B cell (primary cell): ENCODE data around the gene GDPD4. TPM values are rescaled to one million over a fixed set of nuclear protein-coding genes. Genes with fewer than 3 reads are reported as not detected.

Experiments used
- ATAC-seq: fragments of 200-7000 bp; cut with Tn5 transposase; one replicate; pipeline ENCODE4 v1.10.0; 2021; ENCODE audit warnings: low read depth, mild to moderate bottlenecking, moderate number of reproducible peaks, moderate library complexity
- CTCF ChIA-PET: fragments of 350-600 bp; sonication (Branson Sonifier 250); formaldehyde crosslinking; loops from one replicate; lab custom pipeline; 2021; ENCODE audit warnings: antibody characterized with exemption, inconsistent platforms; lab: Charles Lee
- POLR2A ChIA-PET: fragments of 350-600 bp; sonication (Branson Sonifier 250); formaldehyde crosslinking; loops from one replicate; lab custom pipeline; 2021; ENCODE audit warnings: antibody characterized with exemption; lab: Charles Lee
- DNase-seq: peaks from one replicate; pipeline ENCODE4 v3.0.0; 2013
- H2AFZ ChIP-seq: 2 replicates; pipeline ENCODE4 v1.6.1; 2012; ENCODE audit warnings: mild to moderate bottlenecking, low read depth, low read length; ENCODE audit not compliant: insufficient read depth, poor library complexity, severe bottlenecking
- H3K27ac ChIP-seq, 2 donors: 1 replicate in 1 of 2; 2 replicates in 1 of 2; pipeline ENCODE4 v1.5.1; 2012 to 2013; ENCODE audit warnings: low read length in 2 of 2, mild to moderate bottlenecking in 2 of 2, moderate library complexity in 1 of 2
- H3K27me3 ChIP-seq, 4 experiments: fragments of 200-600 bp in 1 of 4; sonication (generic) in 1 of 4; replicated peaks in 1 of 4; 1 replicate in 2 of 4; 2 replicates in 2 of 4; pipeline versions ENCODE4 v1.6.1 to v1.7.0; 2013 to 2016; ENCODE audit warnings: low read length in 3 of 4, mild to moderate bottlenecking in 2 of 4, mixed read lengths in 1 of 4, moderate library complexity in 1 of 4; ENCODE audit not compliant: insufficient read depth in 4 of 4, control insufficient read depth in 3 of 4; ENCODE audit errors: control extremely low read depth in 1 of 4
- H3K36me3 ChIP-seq, 2 experiments: replicated peaks in 1 of 2; 1 replicate in 1 of 2; 2 replicates in 1 of 2; pipeline versions ENCODE4 v1.6.1 to v1.7.1; 2013; ENCODE audit warnings: low read length in 1 of 2; ENCODE audit not compliant: insufficient read depth in 2 of 2, control insufficient read depth in 1 of 2; ENCODE audit errors: control extremely low read depth in 1 of 2, extremely low read depth in 1 of 2
- H3K4me1 ChIP-seq, 2 donors: fragments of 200-600 bp in 1 of 2; sonication (generic) in 1 of 2; 1 replicate in 1 of 2; 2 replicates in 1 of 2; pipeline versions ENCODE4 v1.5.1 to v1.6.1; 2013 to 2017; ENCODE audit warnings: low read length in 2 of 2; ENCODE audit not compliant: control insufficient read depth in 2 of 2, insufficient read depth in 2 of 2
- H3K4me2 ChIP-seq: replicated peaks from 2 replicates; pipeline ENCODE3; 2012; ENCODE audit warnings: mild to moderate bottlenecking, low read depth, low read length; ENCODE audit not compliant: poor library complexity, severe bottlenecking
- H3K4me3 ChIP-seq, 5 experiments: fragments of 200-600 bp in 1 of 5; sonication (generic) in 1 of 5; 1 replicate in 3 of 5; 2 replicates in 2 of 5; pipeline versions ENCODE4 v1.5.1 to v1.7.0; 2011 to 2016; ENCODE audit warnings: low read length in 4 of 5, mild to moderate bottlenecking in 4 of 5, low read depth in 2 of 5, control low read depth in 1 of 5, moderate library complexity in 1 of 5; ENCODE audit not compliant: insufficient read depth in 1 of 5; ENCODE audit errors: control extremely low read depth in 1 of 5, extremely low read depth in 1 of 5
- H3K79me2 ChIP-seq: fragments of 200-600 bp; sonication (generic); one replicate; pipeline ENCODE4 v1.6.0; 2016; ENCODE audit warnings: low read length; ENCODE audit not compliant: control insufficient read depth, insufficient read depth
- H3K9ac ChIP-seq: fragments of 200-600 bp; sonication (generic); 2 replicates; pipeline ENCODE4 v1.6.1; 2017; ENCODE audit warnings: mild to moderate bottlenecking, low read length, moderate library complexity
- H3K9me3 ChIP-seq, 3 donors: one replicate each; pipeline versions ENCODE4 v1.6.1 to v1.7.1; 2013; ENCODE audit warnings: low read length in 2 of 3; ENCODE audit not compliant: control insufficient read depth in 2 of 3, insufficient read depth in 1 of 3; ENCODE audit errors: control extremely low read depth in 1 of 3
- H4K20me1 ChIP-seq: 2 replicates; pipeline ENCODE4 v1.6.0; 2012; ENCODE audit warnings: mild to moderate bottlenecking, low read length; ENCODE audit not compliant: insufficient read depth, control insufficient read depth, poor library complexity, severe bottlenecking
- H3K27ac Mint-ChIP-seq: one replicate; pipeline ENCODE4 v1.8.0; 2021; ENCODE audit warnings: mixed read lengths
- H3K27me3 Mint-ChIP-seq: one replicate; pipeline ENCODE4 v1.8.0; 2021; ENCODE audit warnings: mixed read lengths
- H3K4me1 Mint-ChIP-seq: one replicate; pipeline ENCODE4 v1.8.0; 2021; ENCODE audit warnings: mixed read lengths
- H3K4me3 Mint-ChIP-seq: one replicate; pipeline ENCODE4 v1.8.0; 2021; ENCODE audit warnings: mixed read lengths
- H3K9me3 Mint-ChIP-seq: one replicate; pipeline ENCODE4 v1.8.0; 2022; ENCODE audit warnings: mixed read lengths; ENCODE audit not compliant: insufficient read depth
- CTCF ChIP-seq: fragments of 200-600 bp; IDR thresholded peaks from one replicate; pipeline ENCODE4 v1.8.0; 2022; ENCODE audit warnings: antibody characterized with exemption, mild to moderate bottlenecking
- EZH2 ChIP-seq: IDR thresholded peaks from 2 replicates; pipeline ENCODE4 v1.6.1; 2012; ENCODE audit warnings: borderline replicate concordance, low read depth, mild to moderate bottlenecking, moderate library complexity, low read length; ENCODE audit not compliant: insufficient read depth, poor library complexity, severe bottlenecking
- WGBS: methylation state at CpG from one replicate; pipeline ENCODE4 v1.1.5; 2013; ENCODE audit warnings: missing lambda C conversion rate; ENCODE audit not compliant: insufficient coverage; 5-methylcytosine and 5-hydroxymethylcytosine counted together
- intact Hi-C: fragments of 100-400 bp; cut with micrococcal nuclease; formaldehyde crosslinking; loops from one replicate; pipeline ENCODE4 v1.10.0; 2022
- polyA plus RNA-seq: library from polyadenylated mRNA; depleted of rRNA; stranded (reverse); fragments of >200 nt; gene quantifications from 2 replicates; pipeline ENCODE4 v1.2.3, GENCODE V29; 2012
- total RNA-seq, 2 donors: library from RNA; stranded (reverse); fragments of 120-200 nt in 1 of 2; gene quantifications; 1 replicate in 1 of 2; 2 replicates in 1 of 2; pipeline versions ENCODE4 v1.2.3 to v1.2.4, GENCODE V29; 2013 to 2022

Gene GDPD4
- total and polyA plus RNA-seq, 2 donors (not counting 1 experiment from before 2014, with no cell fraction given) = not detected

DNA sequence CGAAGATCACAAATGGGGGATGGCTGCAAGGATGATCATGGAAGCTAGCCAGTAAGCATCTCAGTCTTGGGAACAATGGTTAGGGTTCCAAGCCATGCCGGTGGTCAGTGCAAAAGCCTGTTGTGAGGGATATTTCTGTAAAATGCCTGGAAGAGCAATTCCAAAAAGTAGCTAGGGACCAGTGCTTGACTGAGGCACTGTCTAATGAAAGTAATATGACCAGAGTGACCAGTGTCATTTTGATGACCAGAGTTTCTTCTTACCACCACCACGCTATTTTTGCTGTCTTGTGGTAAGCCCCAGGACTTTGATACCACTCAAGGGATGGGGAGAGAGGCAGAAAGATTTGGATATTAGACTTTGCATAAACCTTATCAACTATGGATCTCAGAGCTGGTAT is 18.4 kb downstream of the GDPD4 start:
- ChIA-PET CTCF (no interaction called here), POLR2A (interaction anchor here (0.6 kb wide), 1 partner anchor 350 kb away, joined by 6 read pairs; no protein-coding TSS in a partner anchor)
- no peaks in the 10 kb centered on the region for H3K9me3 Mint-ChIP-seq
- Histone ChIP-seq H2AFZ (no peak overlapping the region), H3K79me2 (no peaks in the 10 kb centered on the region), H4K20me1 (no peaks in the 10 kb centered on the region), H3K9me3 (no peaks in the 10 kb centered on the region), H3K36me3 (no peaks in the 10 kb centered on the region), H3K27me3 (peaks cover 0 to 7% (median 3%) of the 10 kb centered on the region in 4 experiments), H3K4me1 (no peaks in the 10 kb centered on the region), H3K4me3 (no peak overlapping the region), H3K4me2 (no peak overlapping the region), H3K9ac (no peak overlapping the region), H3K27ac (no peak overlapping the region)
- intact Hi-C loops = no loop called here
- H3K27ac Mint-ChIP-seq = no peak overlapping the region
- H3K27me3 Mint-ChIP-seq = peaks cover 47% of the 10 kb centered on the region
- ATAC-seq (no peak), DNase-seq (no peak)
- H3K4me1 Mint-ChIP-seq = no peaks in the 10 kb centered on the region
- TF ChIP-seq EZH2 (no peak), CTCF (no peak)
- H3K4me3 Mint-ChIP-seq = no peak overlapping the region
- WGBS = 45% methylated on average over 2 of the region's 3 CpGs

- no peak for ATAC-seq
- H3K27me3 Mint-ChIP-seq = peaks cover 20% of the 10 kb centered on the region
- no peaks in the 10 kb centered on the region for H3K36me3 ChIP-seq
- H3K4me3 ChIP-seq = no peak overlapping the region
- H3K27ac ChIP-seq = no peak overlapping the region
- H3K79me2 ChIP-seq = no peaks in the 10 kb centered on the region
- TF ChIP-seq EZH2 (no peak), CTCF (no peak)
- no peaks in the 10 kb centered on the region for H3K4me1 ChIP-seq
- no peak overlapping the region for H3K27ac Mint-ChIP-seq
- no peak for DNase-seq
- no peak overlapping the region for H2AFZ ChIP-seq
- H3K4me2 ChIP-seq = no peak overlapping the region
- H3K9me3 ChIP-seq = no peaks in the 10 kb centered on the region
- H4K20me1 ChIP-seq = no peaks in the 10 kb centered on the region
- no peak overlapping the region for H3K9ac ChIP-seq
- POLR2A ChIA-PET = no interaction called here
- no peaks in the 10 kb centered on the region for H3K4me1 Mint-ChIP-seq
- H3K9me3 Mint-ChIP-seq = no peaks in the 10 kb centered on the region
- peaks cover 0 to 5% (median 2%) of the 10 kb centered on the region in 4 experiments for H3K27me3 ChIP-seq
- intact Hi-C loops = no loop called here
- no peak overlapping the region for H3K4me3 Mint-ChIP-seq
- CTCF ChIA-PET = no interaction called here
- WGBS = 70% methylated on average over 2 of the region's 2 CpGs
Observed at GRCh38 chr11:77278595-77279506, 22.6 kb downstream of the GDPD4 start.
